ENCODE results near the gene SLC23A2.

- TF ChIP-seq POLR2A (IDR thresholded peaks at IDR 0.05; ENCODE audit: low read depth, low read length) (0 out of 2 replicates have a peak, but pooled peaks have one; percentile 18), TAF1 (IDR thresholded peaks at IDR 0.05; ENCODE audit: borderline replicate concordance, low read depth, low read length) (no peak)
Observed at GRCh38 chr20:4821590-4821989, 179.7 kb downstream of the SLC23A2 start.

Measured in GM12892 (cell line).